K562 (cell line): Measurements from ENCODE around the gene CCL24. TPM values are rescaled to one million over a fixed set of nuclear protein-coding genes. Genes with fewer than 3 reads are reported as not detected.

ENCODE experiments used
- BRD9 ChIP-seq: fragments of 450-650 bp; IDR thresholded peaks from 2 replicates; pipeline ENCODE4 v1.6.1; 2018; ENCODE audit warnings: low read depth; ENCODE audit not compliant: partially characterized antibody
- CBX3 ChIP-seq, 2 experiments: IDR thresholded peaks; 1 replicate in 1 of 2; 2 replicates in 1 of 2; pipeline ENCODE4 v1.6.1; 2012; ENCODE audit warnings: inconsistent platforms in 2 of 2, low read length in 2 of 2, borderline replicate concordance in 1 of 2, control low read depth in 1 of 2
- ELK1 ChIP-seq: sonication (generic); formaldehyde crosslinking; IDR thresholded peaks from 2 replicates; pipeline ENCODE4 v1.8.1; 2022; ENCODE audit warnings: missing genetic modification reagents
- HMG20B ChIP-seq: fragments of 250-450 bp; sonication (Bioruptor Pico); IDR thresholded peaks from 2 replicates; pipeline ENCODE4 v1.5.0; 2021; ENCODE audit warnings: mild to moderate bottlenecking
- HNRNPK ChIP-seq: fragments of 200-400 bp; formaldehyde crosslinking; IDR thresholded peaks from one replicate; pipeline ENCODE4 v1.6.1; 2018; ENCODE audit warnings: mild to moderate bottlenecking, low read depth, low read length; ENCODE audit not compliant: poor library complexity, severe bottlenecking
- HOMEZ ChIP-seq: fragments of 250-450 bp; sonication (Bioruptor Pico); IDR thresholded peaks from 2 replicates; pipeline ENCODE4 v1.4.0; 2020; ENCODE audit warnings: mild to moderate bottlenecking, moderate library complexity
- KAT2B ChIP-seq: IDR thresholded peaks from one replicate; pipeline ENCODE4 v1.6.1; 2012; ENCODE audit warnings: low read depth, mild to moderate bottlenecking, control low read depth, inconsistent platforms, low read length, moderate library complexity
- MBD2 ChIP-seq: sonication (generic); IDR thresholded peaks from 2 replicates; pipeline ENCODE4 v1.6.1; 2016; ENCODE audit warnings: low read depth, borderline replicate concordance
- NELFE ChIP-seq: IDR thresholded peaks from 2 replicates; pipeline ENCODE4 v1.6.1; 2011; ENCODE audit warnings: mild to moderate bottlenecking; ENCODE audit not compliant: insufficient read depth, insufficient read length
- NFE2 ChIP-seq: IDR thresholded peaks from 2 replicates; pipeline ENCODE4 v1.6.1; 2014; ENCODE audit warnings: antibody characterized with exemption, low read depth
- NR2C1 ChIP-seq, 2 experiments: fragments of 450-650 bp; IDR thresholded peaks; 2 replicates each; pipeline ENCODE4 v1.6.1; 2017; ENCODE audit warnings: mild to moderate bottlenecking in 2 of 2, antibody characterized with exemption in 1 of 2, inconsistent platforms in 1 of 2, missing compliant biosample characterization in 1 of 2, missing genetic modification characterization in 1 of 2
- REST ChIP-seq, 2 experiments: fragments of 450-650 bp; formaldehyde crosslinking in 1 of 2; IDR thresholded peaks; 2 replicates each; pipeline versions ENCODE4 v1.4.0 to v1.6.1; 2014 to 2020; ENCODE audit warnings: mild to moderate bottlenecking in 2 of 2, borderline replicate concordance in 1 of 2, low read depth in 1 of 2
- ZBTB34 ChIP-seq: fragments of 250-450 bp; sonication (Bioruptor Pico); IDR thresholded peaks from 2 replicates; pipeline ENCODE4 v1.8.0; 2021; ENCODE audit warnings: mild to moderate bottlenecking, moderate library complexity
- ZNF174 ChIP-seq: fragments of 250-450 bp; sonication (Bioruptor Pico); IDR thresholded peaks from 2 replicates; pipeline ENCODE4 v1.4.0; 2020; ENCODE audit warnings: mild to moderate bottlenecking
- ZNF324 ChIP-seq: fragments of 250-450 bp; sonication (Bioruptor Pico); IDR thresholded peaks from 2 replicates; pipeline ENCODE4 v1.4.0; 2020; ENCODE audit warnings: mild to moderate bottlenecking
- ZNF79 ChIP-seq: fragments of 250-450 bp; sonication (Bioruptor Pico); IDR thresholded peaks from 2 replicates; pipeline ENCODE4 v1.4.0; 2020; ENCODE audit warnings: low read depth, mild to moderate bottlenecking, moderate library complexity
- polyA plus RNA-seq, 8 experiments: library from polyadenylated mRNA; depleted of rRNA in 4 of 8; stranded (reverse) in 5 of 8; unstranded in 3 of 8; fragments of >200 nt; fragmentation: Nextera tagmentation in 2 of 8; fragmentation: Illumina TruSeq in 1 of 8; extraction: Ambion mirVana in 2 of 8; extraction: Trizol in 1 of 8; gene quantifications; 2 replicates each; pipeline versions ENCODE4 v1.2.1 to v1.2.3, GENCODE V29; 2011 to 2014; ENCODE audit warnings: inconsistent platforms in 1 of 8, missing spikeins in 1 of 8
- total RNA-seq, 7 experiments: library from RNA; depleted of rRNA in 6 of 7; stranded (reverse); fragments of >200 nt in 6 of 7; fragmentation: Illumina TruSeq in 2 of 7; extraction: Trizol in 2 of 7; gene quantifications; 2 replicates each; pipeline versions ENCODE4 v1.2.1 to v1.2.3, GENCODE V29; 2011 to 2021; ENCODE audit warnings: low replicate concordance in 1 of 7

The CCL24 gene
- total and polyA plus RNA-seq, 9 of the 15 experiments (the other 6 are each of a cell fraction or from before 2014, with no cell fraction given), result 0.45 to 3.6 (median 0.95) TPM; not detected in 1

GRCh38 chr7:75804705-75805104, 8.9 kb downstream of the CCL24 start (continued):
- no peak for TF ChIP-seq REST (IDR thresholded peaks at IDR 0.05; ENCODE audit: borderline replicate concordance)
- TF ChIP-seq REST (CRISPR knock-in tag; IDR thresholded peaks at IDR 0.05; ENCODE audit: low read depth), result no peak
- TF ChIP-seq HOMEZ (CRISPR knock-in tag), result 0 out of 2 replicates have a peak, but pooled peaks have one; percentile 33
- TF ChIP-seq HMG20B (CRISPR knock-in tag), result no peak
- TF ChIP-seq CBX3 (IDR thresholded peaks at IDR 0.05; ENCODE audit: borderline replicate concordance in 1 of 2, low read length in 2 of 2), result no peak
- no peak for TF ChIP-seq ZNF324 (CRISPR knock-in tag)
- no peak for TF ChIP-seq BRD9
- no peak for TF ChIP-seq ZNF174
- no peak for TF ChIP-seq MBD2
- no peak for TF ChIP-seq ZBTB34 (CRISPR knock-in tag)
- TF ChIP-seq KAT2B, result no peak
- no peak for TF ChIP-seq ZNF79 (CRISPR knock-in tag)
- no peak for TF ChIP-seq NELFE
- no peak for TF ChIP-seq ELK1 (CRISPR knock-in tag)
- no peak for TF ChIP-seq HNRNPK
- no peak for TF ChIP-seq NR2C1 (IDR thresholded peaks at IDR 0.05)
- TF ChIP-seq NR2C1 (tag; IDR thresholded peaks at IDR 0.05), result peak; percentile 36; the same call in 1 of the 2 replicates
- no peak for TF ChIP-seq NFE2
